Measurements from ENCODE around the gene COMMD8.

The COMMD8 gene

GRCh38 chr4:47463235-47463956, at the start of gene COMMD8:
TSS of gene COMMD8 (minus strand) at chr4:47463702. CDS start at chr4:47463651, 51 bp downstream.
- TF ChIP-seq, protein P1, sequence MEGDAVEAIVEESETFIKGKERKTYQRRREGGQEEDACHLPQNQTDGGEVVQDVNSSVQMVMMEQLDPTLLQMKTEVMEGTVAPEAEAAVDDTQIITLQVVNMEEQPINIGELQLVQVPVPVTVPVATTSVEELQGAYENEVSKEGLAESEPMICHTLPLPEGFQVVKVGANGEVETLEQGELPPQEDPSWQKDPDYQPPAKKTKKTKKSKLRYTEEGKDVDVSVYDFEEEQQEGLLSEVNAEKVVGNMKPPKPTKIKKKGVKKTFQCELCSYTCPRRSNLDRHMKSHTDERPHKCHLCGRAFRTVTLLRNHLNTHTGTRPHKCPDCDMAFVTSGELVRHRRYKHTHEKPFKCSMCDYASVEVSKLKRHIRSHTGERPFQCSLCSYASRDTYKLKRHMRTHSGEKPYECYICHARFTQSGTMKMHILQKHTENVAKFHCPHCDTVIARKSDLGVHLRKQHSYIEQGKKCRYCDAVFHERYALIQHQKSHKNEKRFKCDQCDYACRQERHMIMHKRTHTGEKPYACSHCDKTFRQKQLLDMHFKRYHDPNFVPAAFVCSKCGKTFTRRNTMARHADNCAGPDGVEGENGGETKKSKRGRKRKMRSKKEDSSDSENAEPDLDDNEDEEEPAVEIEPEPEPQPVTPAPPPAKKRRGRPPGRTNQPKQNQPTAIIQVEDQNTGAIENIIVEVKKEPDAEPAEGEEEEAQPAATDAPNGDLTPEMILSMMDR (IDR thresholded peaks at IDR 0.05; ENCODE audit: insufficient read depth, low read length, poor library complexity, severe bottlenecking) = no peak
- peak; percentile 98 for DNase-seq (ENCODE audit: extremely low read depth, insufficient read length)
- Histone ChIP-seq H3K27me3 (replicated peaks; ENCODE audit: control insufficient read depth, insufficient read depth, low read length) (no peaks in the 10 kb centered on the region), H3K4me3 (replicated peaks; ENCODE audit: low read depth, low read length) (peak within 1 kb of the TSS; percentile 82), H3K36me3 (ENCODE audit: control insufficient read depth, insufficient read depth, low read length) (no peaks in the 10 kb centered on the region)

GRCh38 chr4:47510506-47511143, 47.1 kb upstream of the COMMD8 start:
- TF ChIP-seq, protein P1 (IDR thresholded peaks at IDR 0.05; ENCODE audit: insufficient read depth, low read length, poor library complexity, severe bottlenecking) = peak; percentile 5
- H3K4me3 ChIP-seq (replicated peaks; ENCODE audit: low read depth, low read length) = no peak overlapping the region
- no peaks in the 10 kb centered on the region for H3K27me3 ChIP-seq (replicated peaks; ENCODE audit: control insufficient read depth, insufficient read depth, low read length)
- H3K36me3 ChIP-seq (ENCODE audit: control insufficient read depth, insufficient read depth, low read length) = peaks cover 2% of the 10 kb centered on the region
- DNase-seq (ENCODE audit: extremely low read depth, insufficient read length) = peak; percentile 63

DNA sequence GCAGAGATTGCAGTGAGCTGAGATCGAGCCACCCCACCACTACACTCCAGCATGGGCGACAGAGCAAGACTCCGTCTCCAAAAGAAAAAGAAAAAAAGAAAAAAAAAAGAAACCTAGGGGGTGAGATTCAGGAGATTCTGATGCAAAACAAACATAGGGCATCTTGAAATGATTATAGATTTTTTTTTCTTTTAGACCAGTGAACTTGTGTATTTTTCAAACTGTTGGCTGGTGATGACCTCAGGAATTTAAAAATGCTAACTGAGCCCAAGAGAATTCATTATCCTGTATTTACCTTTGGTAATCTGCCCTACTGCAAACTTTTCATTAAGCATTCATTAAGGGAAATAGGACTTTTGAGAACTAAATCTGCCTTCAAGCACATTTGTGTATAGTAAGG, 42.2 kb upstream of the COMMD8 start:
- no peak for DNase-seq (ENCODE audit: extremely low read depth, insufficient read length)
- no peaks in the 10 kb centered on the region for H3K36me3 ChIP-seq (ENCODE audit: control insufficient read depth, insufficient read depth, low read length)

GRCh38 chr4:47505147-47505546, 41.6 kb upstream of the COMMD8 start:
- Histone ChIP-seq H3K36me3 (ENCODE audit: control insufficient read depth, insufficient read depth, low read length) (no peaks in the 10 kb centered on the region), H3K27me3 (replicated peaks; ENCODE audit: control insufficient read depth, insufficient read depth, low read length) (no peaks in the 10 kb centered on the region), H3K4me3 (replicated peaks; ENCODE audit: low read depth, low read length) (no peak overlapping the region)
- TF ChIP-seq, protein P1 (IDR thresholded peaks at IDR 0.05; ENCODE audit: insufficient read depth, low read length, poor library complexity, severe bottlenecking) = no peak
- DNase-seq (ENCODE audit: extremely low read depth, insufficient read length) = no peak

More for the DNA sequence above, 42.2 kb upstream of the COMMD8 start:
- TF ChIP-seq, protein P1 (IDR thresholded peaks at IDR 0.05; ENCODE audit: insufficient read depth, low read length, poor library complexity, severe bottlenecking) = no peak
- Histone ChIP-seq H3K4me3 (replicated peaks; ENCODE audit: low read depth, low read length) (no peak overlapping the region), H3K27me3 (replicated peaks; ENCODE audit: control insufficient read depth, insufficient read depth, low read length) (no peaks in the 10 kb centered on the region)

DNA sequence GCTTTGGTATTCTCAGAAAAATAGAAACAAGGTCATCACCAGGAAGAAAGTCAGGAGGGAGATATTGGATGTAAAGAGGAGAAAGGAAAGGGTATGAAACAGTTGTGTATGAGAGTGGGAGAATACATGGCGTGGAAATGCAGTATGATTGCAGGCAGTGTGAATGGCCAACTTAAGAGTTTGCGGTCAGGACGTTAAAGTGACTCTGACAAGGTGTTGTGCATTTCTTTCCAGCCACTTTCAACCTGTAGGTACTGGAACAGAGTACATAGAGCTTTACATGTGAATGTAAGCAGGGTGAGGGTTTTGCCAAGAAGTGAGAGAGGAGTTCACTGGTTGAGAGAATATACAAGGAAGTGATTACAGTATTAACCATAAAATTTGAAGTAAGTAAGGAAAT, 37.3 kb upstream of the COMMD8 start:
- no peak for DNase-seq (ENCODE audit: extremely low read depth, insufficient read length)
- H3K4me3 ChIP-seq (replicated peaks; ENCODE audit: low read depth, low read length) = no peak overlapping the region
- TF ChIP-seq, protein P1 (IDR thresholded peaks at IDR 0.05; ENCODE audit: insufficient read depth, low read length, poor library complexity, severe bottlenecking) = no peak
- no peaks in the 10 kb centered on the region for H3K27me3 ChIP-seq (replicated peaks; ENCODE audit: control insufficient read depth, insufficient read depth, low read length)
- H3K36me3 ChIP-seq (ENCODE audit: control insufficient read depth, insufficient read depth, low read length) = no peaks in the 10 kb centered on the region

Measured in GM06990 (cell line).